Measurements from ENCODE around the gene DCUN1D4. TPM values are rescaled to one million over a fixed set of nuclear protein-coding genes. Genes with fewer than 3 reads are reported as not detected.
A peak's percentile ranks its signal among the peaks of the same experiment; 100 is the strongest.
"Not testable (repeated sequence)": the region's sequence is repeated elsewhere in the genome, so short reads cannot be mapped to it uniquely, and the experiment has no call there.

The DCUN1D4 gene
- total RNA-seq, 1 experiment from 2014 or later, result 30.4 TPM

- no peak for DNase-seq (ENCODE audit: low read depth in 1 of 2, low spot score in 2 of 2)
- Histone ChIP-seq H3K4me1 (replicated peaks) (no peaks in the 10 kb centered on the region), H3K9me3 (replicated peaks) (no peaks in the 10 kb centered on the region), H3K27ac (no peak overlapping the region), H3K36me3 (no peaks in the 10 kb centered on the region), H3K27me3 (replicated peaks) (no peaks in the 10 kb centered on the region), H3K4me3 (no peak overlapping the region)
These were observed 89.3 kb downstream of the DCUN1D4 start for GRCh38 chr4:51932261-51932660.

- no peaks in the 10 kb centered on the region for H3K27me3 ChIP-seq (replicated peaks)
- no peak overlapping the region for H3K4me3 ChIP-seq
- no peaks in the 10 kb centered on the region for H3K36me3 ChIP-seq
- H3K27ac ChIP-seq, result no peak overlapping the region
- no peaks in the 10 kb centered on the region for H3K4me1 ChIP-seq (replicated peaks)
- no peak for DNase-seq (ENCODE audit: low read depth in 1 of 2, low spot score in 2 of 2)
- no peaks in the 10 kb centered on the region for H3K9me3 ChIP-seq (replicated peaks)
These were observed 89.7 kb downstream of the DCUN1D4 start for GRCh38 chr4:51932684-51933083.

- H3K27me3 ChIP-seq (replicated peaks); DNase-seq (ENCODE audit: low read depth in 1 of 2, low spot score in 2 of 2); H3K27ac ChIP-seq; H3K36me3 ChIP-seq; H3K4me3 ChIP-seq; H3K9me3 ChIP-seq (replicated peaks): not testable (repeated sequence)
- H3K4me1 ChIP-seq (replicated peaks), result peaks cover 21% of the 10 kb centered on the region
These were observed 97.5 kb downstream of the DCUN1D4 start for GRCh38 chr4:51940460-51940859.

- Histone ChIP-seq H3K4me1 (replicated peaks) (peaks cover 21% of the 10 kb centered on the region), H3K4me3 (no peak overlapping the region), H3K27ac (no peak overlapping the region), H3K9me3 (replicated peaks) (no peaks in the 10 kb centered on the region), H3K36me3 (no peaks in the 10 kb centered on the region), H3K27me3 (replicated peaks) (no peaks in the 10 kb centered on the region)
- DNase-seq (ENCODE audit: low read depth in 1 of 2, low spot score in 2 of 2), result peak in 1 of 2 experiments; percentile 31
These were observed 99.3 kb downstream of the DCUN1D4 start for GRCh38 chr4:51942108-51942832.

GRCh38 chr4:51942833-51943215 is 99.9 kb downstream of the DCUN1D4 start:
- H3K4me3 ChIP-seq, result no peak overlapping the region
- no peaks in the 10 kb centered on the region for H3K9me3 ChIP-seq (replicated peaks)
- H3K36me3 ChIP-seq, result no peaks in the 10 kb centered on the region
- peaks cover 21% of the 10 kb centered on the region for H3K4me1 ChIP-seq (replicated peaks)
- H3K27ac ChIP-seq, result no peak overlapping the region
- no peaks in the 10 kb centered on the region for H3K27me3 ChIP-seq (replicated peaks)
- no peak for DNase-seq (ENCODE audit: low read depth in 1 of 2, low spot score in 2 of 2)

- peak in 1 of 2 experiments; percentile 54 for DNase-seq (ENCODE audit: low read depth in 1 of 2, low spot score in 2 of 2)
- no peaks in the 10 kb centered on the region for H3K36me3 ChIP-seq
- H3K4me1 ChIP-seq (replicated peaks), result peaks cover 21% of the 10 kb centered on the region
- no peak overlapping the region for H3K27ac ChIP-seq
- no peak overlapping the region for H3K4me3 ChIP-seq
- H3K27me3 ChIP-seq (replicated peaks), result no peaks in the 10 kb centered on the region
- H3K9me3 ChIP-seq (replicated peaks), result no peaks in the 10 kb centered on the region
These were observed 100.3 kb downstream of the DCUN1D4 start for GRCh38 chr4:51943221-51943620.

- DNase-seq (ENCODE audit: low read depth in 1 of 2, low spot score in 2 of 2), result no peak
- Histone ChIP-seq H3K36me3 (no peaks in the 10 kb centered on the region), H3K9me3 (replicated peaks) (0 out of 2 replicates have a peak, but pooled peaks cover 2% of the 10 kb centered on the region), H3K27me3 (replicated peaks) (no peaks in the 10 kb centered on the region), H3K4me3 (no peak overlapping the region), H3K4me1 (replicated peaks) (no peaks in the 10 kb centered on the region), H3K27ac (no peak overlapping the region)
These were observed 115.4 kb downstream of the DCUN1D4 start for GRCh38 chr4:51958199-51958968.

GRCh38 chr4:51960486-51960885 is 117.5 kb downstream of the DCUN1D4 start:
- no peaks in the 10 kb centered on the region for H3K4me1 ChIP-seq (replicated peaks)
- 0 out of 2 replicates have a peak, but pooled peaks cover 2% of the 10 kb centered on the region for H3K9me3 ChIP-seq (replicated peaks)
- H3K27me3 ChIP-seq (replicated peaks), result no peaks in the 10 kb centered on the region
- H3K36me3 ChIP-seq, result no peaks in the 10 kb centered on the region
- no peak for DNase-seq (ENCODE audit: low read depth in 1 of 2, low spot score in 2 of 2)
- no peak overlapping the region for H3K4me3 ChIP-seq
- H3K27ac ChIP-seq, result no peak overlapping the region

GRCh38 chr4:51963841-51964517 is 121.0 kb downstream of the DCUN1D4 start:
- Histone ChIP-seq H3K4me3 (no peak overlapping the region), H3K9me3 (replicated peaks) (no peaks in the 10 kb centered on the region), H3K27me3 (replicated peaks) (no peaks in the 10 kb centered on the region), H3K36me3 (no peaks in the 10 kb centered on the region), H3K4me1 (replicated peaks) (no peaks in the 10 kb centered on the region), H3K27ac (no peak overlapping the region)
- no peak for DNase-seq (ENCODE audit: low read depth in 1 of 2, low spot score in 2 of 2)

GRCh38 chr4:51965862-51966261 is 122.9 kb downstream of the DCUN1D4 start:
- Histone ChIP-seq H3K9me3 (replicated peaks) (no peaks in the 10 kb centered on the region), H3K4me3 (no peak overlapping the region), H3K27me3 (replicated peaks) (no peaks in the 10 kb centered on the region), H3K4me1 (replicated peaks) (no peaks in the 10 kb centered on the region), H3K27ac (no peak overlapping the region), H3K36me3 (no peaks in the 10 kb centered on the region)
- no peak for DNase-seq (ENCODE audit: low read depth in 1 of 2, low spot score in 2 of 2)

Other genes with a start within 250 kb of the DCUN1D4 start
- gene LRRC66, start 177.2 kb downstream of the DCUN1D4 start, total RNA-seq (2014; rRNA removed; shearing (Covaris generic)), result 0.05 TPM in 1 of 2 replicates, not detected in the other
- 20.1 and 32.8 TPM in 2 replicates for gene SGCB, start 195.1 kb downstream of the DCUN1D4 start, total RNA-seq (2014; rRNA removed; shearing (Covaris generic))
- gene SPATA18, start 208.2 kb downstream of the DCUN1D4 start, total RNA-seq (2014; rRNA removed; shearing (Covaris generic)), result 0.11 TPM in 1 of 2 replicates, not detected in the other